CD4-positive, alpha-beta memory T cell (primary cell): ENCODE results near the gene ATXN1. TPM values are rescaled to one million over a fixed set of nuclear protein-coding genes. Genes with fewer than 3 reads are reported as not detected.

Experiments
- CTCF ChIA-PET: fragments of 350-600 bp; sonication (Branson Sonifier 250); formaldehyde crosslinking; loops from one replicate; lab custom pipeline; 2021; ENCODE audit warnings: inconsistent platforms; ENCODE audit not compliant: partially characterized antibody; lab: Charles Lee
- POLR2A ChIA-PET: fragments of 350-600 bp; sonication (Branson Sonifier 250); formaldehyde crosslinking; loops from one replicate; lab custom pipeline; 2021; ENCODE audit not compliant: partially characterized antibody; lab: Charles Lee
- DNase-seq, 5 donors: peaks; one replicate each; pipeline versions ENCODE4 v3.0.0 to v3.0.0-alpha.2; 2020 to 2022; ENCODE audit warnings: mixed read lengths in 1 of 5
- H3K27ac ChIP-seq: one replicate; pipeline ENCODE4 v1.7.0; 2013; ENCODE audit warnings: low read depth, low read length
- H3K27me3 ChIP-seq: 2 replicates; pipeline ENCODE4 v1.7.0; 2013; ENCODE audit warnings: mild to moderate bottlenecking, low read length, moderate library complexity; ENCODE audit not compliant: insufficient read depth
- H3K36me3 ChIP-seq: 2 replicates; pipeline ENCODE4 v1.7.0; 2013; ENCODE audit warnings: mild to moderate bottlenecking, low read length, moderate library complexity; ENCODE audit not compliant: insufficient read depth
- H3K4me1 ChIP-seq: 2 replicates; pipeline ENCODE4 v1.7.0; 2013; ENCODE audit warnings: mild to moderate bottlenecking, low read length, moderate library complexity; ENCODE audit not compliant: insufficient read depth
- H3K4me3 ChIP-seq, 2 donors: one replicate each; pipeline ENCODE4 v1.7.0; 2013; ENCODE audit warnings: low read length in 2 of 2, mild to moderate bottlenecking in 1 of 2
- H3K9me3 ChIP-seq, 2 donors: one replicate each; pipeline ENCODE4 v1.7.0; 2013; ENCODE audit warnings: low read length in 2 of 2, control low read depth in 1 of 2; ENCODE audit not compliant: control insufficient read depth in 1 of 2
- H3K27ac Mint-ChIP-seq, 7 donors: one replicate each; pipeline ENCODE4 v1.8.0; 2020 to 2021; ENCODE audit warnings: mixed read lengths in 7 of 7, mild to moderate bottlenecking in 6 of 7, inconsistent platforms in 3 of 7, moderate library complexity in 3 of 7
- H3K27me3 Mint-ChIP-seq, 2 donors: one replicate each; pipeline ENCODE4 v1.8.0; 2020 to 2021; ENCODE audit warnings: mixed read lengths in 2 of 2
- H3K36me3 Mint-ChIP-seq, 2 donors: one replicate each; pipeline ENCODE4 v1.8.0; 2020 to 2021; ENCODE audit warnings: mixed read lengths in 2 of 2, inconsistent platforms in 1 of 2, mild to moderate bottlenecking in 1 of 2
- H3K4me1 Mint-ChIP-seq, 4 donors: one replicate each; pipeline ENCODE4 v1.8.0; 2020 to 2021; ENCODE audit warnings: mixed read lengths in 4 of 4, mild to moderate bottlenecking in 1 of 4
- H3K4me3 Mint-ChIP-seq, 8 donors: one replicate each; pipeline ENCODE4 v1.8.0; 2020 to 2021; ENCODE audit warnings: mixed read lengths in 8 of 8, mild to moderate bottlenecking in 7 of 8, moderate library complexity in 6 of 8, inconsistent platforms in 3 of 8
- H3K9me3 Mint-ChIP-seq, 8 donors: one replicate each; pipeline ENCODE4 v1.8.0; 2020 to 2021; ENCODE audit warnings: mixed read lengths in 8 of 8, mild to moderate bottlenecking in 5 of 8, inconsistent platforms in 3 of 8, moderate library complexity in 1 of 8
- intact Hi-C: fragments of 100-400 bp; cut with micrococcal nuclease; formaldehyde crosslinking; loops from one replicate; pipeline ENCODE4 v1.15.1; 2023
- polyA plus RNA-seq, 2 donors: library from polyadenylated mRNA; unstranded; fragments of 300-500 nt; fragmentation: Illumina TruSeq; gene quantifications; one replicate each; pipeline ENCODE4 v1.2.3, GENCODE V29; 2021
- total RNA-seq, 2 experiments: library from RNA; stranded (reverse); gene quantifications; one replicate each; pipeline ENCODE4 v1.2.3, GENCODE V29; 2021

ATXN1 gene
- total and polyA plus RNA-seq, 4 experiments from 2014 or later: 10.5 to 97.4 (median 56.9) TPM

DNA sequence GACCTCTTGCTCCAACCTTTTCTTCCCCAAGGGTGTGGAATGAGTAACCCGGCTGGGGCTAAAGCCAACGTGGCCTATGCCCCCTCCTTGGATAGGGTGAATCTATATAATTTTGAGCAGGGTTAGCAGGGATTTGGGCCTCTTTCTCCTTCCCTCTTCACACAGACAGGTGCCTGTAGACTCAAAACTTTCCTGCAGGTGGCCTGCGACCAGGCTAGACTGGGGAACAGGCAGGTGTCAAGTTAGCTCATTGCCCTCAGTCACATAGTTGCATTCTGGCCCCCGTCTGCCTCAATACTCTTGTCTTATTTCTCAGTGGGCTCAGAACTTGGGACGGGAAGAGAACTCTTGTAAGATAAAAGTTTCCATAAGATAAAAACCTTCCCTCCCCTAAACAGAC is 243.0 kb downstream of the ATXN1 start:
- H3K36me3 ChIP-seq: peaks cover 13% of the 10 kb centered on the region

DNA sequence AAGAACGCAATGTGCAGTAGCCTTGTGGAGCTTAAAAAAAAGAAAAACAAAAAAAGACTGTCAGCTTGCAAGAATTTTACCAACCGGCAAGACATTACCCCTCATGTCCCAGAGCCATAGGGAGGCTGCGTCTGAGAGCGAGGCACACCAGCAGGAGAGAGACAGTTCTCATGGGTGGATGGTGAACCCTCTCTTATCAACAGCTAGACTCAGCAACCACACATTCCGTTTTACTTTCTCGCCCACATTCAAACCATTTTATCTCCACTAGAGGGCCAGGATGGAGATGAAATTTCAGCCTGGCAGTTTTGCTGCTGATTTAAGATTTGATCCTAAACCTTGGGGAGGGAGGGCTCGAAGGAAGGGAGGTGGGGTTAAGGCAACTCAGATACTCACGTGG is 247.0 kb downstream of the ATXN1 start:
- intact Hi-C loops: loop anchor here (1.0 to 5.0 kb wide), 2 partner anchors 182 to 197 kb away; no protein-coding TSS in a partner anchor
- POLR2A ChIA-PET: interaction anchor here (0.6 to 1.6 kb wide), 5 partner anchors 10 to 247 kb away, joined by 3 to 7 read pairs (median 4); partner anchors contain the start of gene ATXN1
- CTCF ChIA-PET: interaction anchor here (0.6 to 9.2 kb wide), 34 partner anchors 9 to 451 kb away, joined by 3 to 107 read pairs (median 4); partner anchors contain the start of gene ATXN1
- Mint-ChIP-seq H3K4me1 (peaks cover 53 to 73% (median 65%) of the 10 kb centered on the region in 4 donors), H3K27me3 (no peaks in the 10 kb centered on the region), H3K4me3 (peak overlapping the region in 4 of 8 donors; percentile 22 to 65 (median 34)), H3K36me3 (peaks cover 8 to 13% of the 10 kb centered on the region in 2 donors), H3K9me3 (peaks cover 0 to 1% (median 0%) of the 10 kb centered on the region in 8 donors), H3K27ac (peak overlapping the region; percentile 49 to 95 (median 85))
- Histone ChIP-seq H3K4me3 (no peak overlapping the region), H3K27me3 (no peaks in the 10 kb centered on the region), H3K4me1 (peaks cover 54% of the 10 kb centered on the region), H3K9me3 (no peaks in the 10 kb centered on the region), H3K27ac (no peak overlapping the region), H3K36me3 (no peaks in the 10 kb centered on the region)
- peak in 4 of 5 donors; percentile 39 to 48 (median 42) for DNase-seq

More for the DNA sequence above, 243.0 kb downstream of the ATXN1 start:
- intact Hi-C loops: no loop called here
- ChIA-PET CTCF (interaction anchor here (0.6 to 9.2 kb wide), 6 partner anchors 124 to 254 kb away, joined by 3 to 83 read pairs (median 3); no protein-coding TSS in a partner anchor), POLR2A (interaction anchor here (1.5 kb wide), 1 partner anchor 34 kb away, joined by 3 read pairs; no protein-coding TSS in a partner anchor)
- no peaks in the 10 kb centered on the region for H3K27me3 ChIP-seq
- peaks cover 0 to 4% (median 0%) of the 10 kb centered on the region in 8 donors for H3K9me3 Mint-ChIP-seq
- H3K27ac ChIP-seq: no peak overlapping the region
- no peak for DNase-seq
- peaks cover 28% of the 10 kb centered on the region for H3K4me1 ChIP-seq
- peaks cover 40 to 65% (median 50%) of the 10 kb centered on the region in 4 donors for H3K4me1 Mint-ChIP-seq
- no peaks in the 10 kb centered on the region for H3K9me3 ChIP-seq
- H3K27me3 Mint-ChIP-seq: no peaks in the 10 kb centered on the region
- no peak overlapping the region for H3K4me3 Mint-ChIP-seq
- no peak overlapping the region for H3K4me3 ChIP-seq
- H3K36me3 Mint-ChIP-seq: peaks cover 26 to 46% of the 10 kb centered on the region in 2 donors
- H3K27ac Mint-ChIP-seq: peak overlapping the region in 4 of 7 donors; percentile 8 to 76 (median 56)

DNA sequence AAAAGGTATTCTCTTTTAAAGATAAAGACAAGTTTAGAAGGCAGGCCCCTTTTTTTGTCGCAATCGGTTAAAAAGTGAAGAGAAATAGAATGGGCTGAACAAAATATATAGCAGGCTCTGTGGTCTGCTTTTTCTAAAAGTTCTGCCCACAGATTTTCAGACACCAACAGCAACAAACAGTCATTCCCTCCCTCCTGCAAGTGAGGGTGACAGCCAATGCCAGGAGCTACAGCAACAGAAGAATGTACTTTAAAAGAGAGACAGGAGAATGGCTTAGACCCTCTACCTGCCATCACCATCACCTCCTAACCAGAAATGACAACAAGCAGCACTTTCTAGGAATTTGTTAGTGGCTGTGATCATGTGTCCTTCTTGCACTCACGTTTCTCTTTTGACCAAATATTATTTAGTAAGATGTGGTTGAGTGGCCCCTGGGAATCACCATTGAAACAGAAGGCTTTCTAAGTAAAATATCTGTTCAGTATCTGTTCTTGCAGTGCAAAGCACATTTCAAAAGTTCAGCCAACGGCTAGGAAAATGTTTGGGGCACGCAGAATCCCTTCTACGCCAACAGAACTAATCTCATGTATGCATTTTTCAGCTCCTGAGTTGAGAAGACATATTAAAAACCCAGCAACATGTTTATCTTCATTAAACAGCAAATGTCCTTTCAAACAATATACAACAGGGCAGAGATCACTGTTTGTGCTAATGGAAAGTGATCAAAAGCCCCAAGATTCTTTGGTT is 248.5 kb downstream of the ATXN1 start:
- peaks cover 44% of the 10 kb centered on the region for H3K4me1 ChIP-seq
- H3K36me3 ChIP-seq: no peaks in the 10 kb centered on the region
- no peaks in the 10 kb centered on the region for H3K27me3 ChIP-seq
- peak overlapping the region in 1 of 8 donors; percentile 40 for H3K4me3 Mint-ChIP-seq
- no peaks in the 10 kb centered on the region for H3K9me3 Mint-ChIP-seq
- POLR2A ChIA-PET: interaction anchor here (1.0 to 4.9 kb wide), 5 partner anchors 9 to 250 kb away, joined by 4 to 44 read pairs (median 5); partner anchors contain the start of gene ATXN1
- DNase-seq: no peak
- peak overlapping the region; percentile 36 for H3K27ac ChIP-seq
- no peaks in the 10 kb centered on the region for H3K27me3 Mint-ChIP-seq
- peaks cover 0 to 8% of the 10 kb centered on the region in 2 donors for H3K36me3 Mint-ChIP-seq
- H3K4me3 ChIP-seq: no peak overlapping the region
- H3K27ac Mint-ChIP-seq: peak overlapping the region; percentile 75 to 95 (median 86)
- intact Hi-C loops: loop anchor here (5.0 kb wide), 1 partner anchor 180 kb away; no protein-coding TSS in a partner anchor
- H3K4me1 Mint-ChIP-seq: peaks cover 43 to 58% (median 51%) of the 10 kb centered on the region in 4 donors
- H3K9me3 ChIP-seq: no peaks in the 10 kb centered on the region
- CTCF ChIA-PET: interaction anchor here (0.7 to 9.2 kb wide), 37 partner anchors 8 to 283 kb away, joined by 3 to 107 read pairs (median 8); partner anchors contain the start of gene ATXN1

DNA sequence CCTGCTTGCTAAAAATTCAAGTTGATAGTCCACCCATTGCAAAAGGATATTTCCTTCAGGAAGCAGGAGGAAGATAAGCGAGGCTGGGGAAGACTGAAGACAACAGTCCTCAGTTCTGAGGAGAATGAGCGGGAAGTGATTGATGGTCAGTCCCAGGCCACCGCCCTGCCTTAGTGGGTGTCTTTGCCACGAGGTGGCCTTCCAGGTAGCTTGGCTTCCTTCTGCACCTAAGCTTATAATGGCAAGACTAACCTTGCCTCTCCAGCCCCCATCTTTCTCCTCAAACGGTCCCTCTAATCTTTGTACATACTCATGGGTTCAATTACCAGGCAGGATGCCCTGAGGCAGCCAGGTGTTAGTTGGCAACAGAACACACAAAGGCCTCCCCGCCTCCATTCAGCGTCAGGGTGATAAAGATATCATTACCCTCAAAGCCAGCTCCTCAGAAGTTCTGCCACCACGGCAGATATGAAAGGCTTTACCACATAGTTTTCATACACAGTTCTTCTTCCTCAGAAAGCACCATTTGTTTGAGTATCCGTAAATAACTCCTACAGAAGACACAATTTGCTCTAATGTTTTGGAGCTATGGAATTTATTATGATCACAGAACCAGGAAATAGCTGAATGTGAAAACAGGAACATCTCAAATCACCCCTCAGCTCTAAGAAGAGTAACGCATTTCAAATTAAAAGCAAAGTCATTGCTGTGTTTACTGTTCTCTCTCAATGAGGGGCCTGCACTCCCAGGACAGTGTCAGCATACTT is 249.4 kb downstream of the ATXN1 start:
- H3K4me3 Mint-ChIP-seq: peak overlapping the region in 6 of 8 donors; percentile 23 to 67 (median 36)
- DNase-seq: peak; percentile 43 to 68 (median 54)
- POLR2A ChIA-PET: interaction anchor here (0.8 to 4.9 kb wide), 7 partner anchors 102 to 251 kb away, joined by 3 to 44 read pairs (median 4); partner anchors contain the start of gene ATXN1

DNA sequence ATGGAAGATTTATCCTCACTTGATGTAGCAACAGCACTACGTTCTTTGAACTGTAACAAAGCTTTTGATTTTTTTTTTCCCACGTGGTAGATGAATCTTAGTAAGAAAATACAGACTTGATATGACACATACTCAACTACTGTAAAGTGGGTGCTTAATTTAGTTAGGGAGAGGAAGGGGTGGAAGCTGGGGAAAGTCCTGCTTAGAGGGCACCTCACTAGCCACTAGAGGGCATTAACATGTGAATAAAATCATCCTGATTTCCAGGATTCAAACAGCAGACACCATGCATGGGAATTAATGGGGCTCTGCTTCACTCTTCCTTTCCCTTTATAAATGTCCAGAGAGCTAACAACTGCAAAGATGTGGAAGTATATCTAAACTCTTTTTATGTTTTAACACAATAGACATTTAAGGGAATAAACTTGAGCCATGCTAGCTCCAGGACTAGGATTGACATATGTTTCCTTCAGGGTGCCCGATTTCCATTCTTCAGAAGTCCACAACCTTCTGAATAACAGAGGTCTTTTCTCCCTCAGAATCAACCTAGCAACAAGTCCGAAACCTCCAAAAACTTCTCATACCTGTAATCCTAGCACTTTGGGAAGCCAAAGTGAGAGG is 250.1 kb downstream of the ATXN1 start:
- H3K27me3 ChIP-seq: no peaks in the 10 kb centered on the region
- CTCF ChIA-PET: interaction anchor here (0.7 to 9.2 kb wide), 43 partner anchors 9 to 454 kb away, joined by 3 to 107 read pairs (median 6); partner anchors contain the start of gene ATXN1
- Mint-ChIP-seq H3K9me3 (no peaks in the 10 kb centered on the region), H3K4me3 (peak overlapping the region in 1 of 8 donors; percentile 40), H3K27me3 (no peaks in the 10 kb centered on the region), H3K27ac (peak overlapping the region; percentile 20 to 95 (median 68)), H3K36me3 (peaks cover 0 to 8% of the 10 kb centered on the region in 2 donors), H3K4me1 (peaks cover 38 to 54% (median 47%) of the 10 kb centered on the region in 4 donors)
- POLR2A ChIA-PET: interaction anchor here (0.6 to 4.9 kb wide), 9 partner anchors 89 to 252 kb away, joined by 3 to 44 read pairs (median 3); partner anchors contain the start of gene ATXN1
- no peak overlapping the region for H3K4me3 ChIP-seq
- peak in 1 of 5 donors; percentile 16 for DNase-seq
- intact Hi-C loops: loop anchor here (1.0 to 5.0 kb wide), 2 partner anchors 179 to 250 kb away; partner anchors contain the start of gene ATXN1
- no peak overlapping the region for H3K27ac ChIP-seq
- no peaks in the 10 kb centered on the region for H3K9me3 ChIP-seq
- H3K36me3 ChIP-seq: no peaks in the 10 kb centered on the region
- peaks cover 40% of the 10 kb centered on the region for H3K4me1 ChIP-seq

More for the DNA sequence above, 249.4 kb downstream of the ATXN1 start:
- H3K27me3 ChIP-seq: no peaks in the 10 kb centered on the region
- H3K9me3 ChIP-seq: no peaks in the 10 kb centered on the region
- H3K4me3 ChIP-seq: no peak overlapping the region
- Mint-ChIP-seq H3K27me3 (no peaks in the 10 kb centered on the region), H3K4me1 (peaks cover 38 to 51% (median 46%) of the 10 kb centered on the region in 4 donors), H3K9me3 (no peaks in the 10 kb centered on the region), H3K36me3 (peaks cover 0 to 8% of the 10 kb centered on the region in 2 donors), H3K27ac (peak overlapping the region; percentile 75 to 96 (median 89))
- H3K27ac ChIP-seq: peak overlapping the region; percentile 36
- intact Hi-C loops: loop anchor here (1.0 to 5.0 kb wide), 2 partner anchors 180 to 249 kb away; partner anchors contain the start of gene ATXN1
- H3K36me3 ChIP-seq: no peaks in the 10 kb centered on the region
- peaks cover 40% of the 10 kb centered on the region for H3K4me1 ChIP-seq
- CTCF ChIA-PET: interaction anchor here (0.7 to 9.2 kb wide), 42 partner anchors 9 to 453 kb away, joined by 3 to 107 read pairs (median 6); partner anchors contain the start of gene ATXN1

DNA sequence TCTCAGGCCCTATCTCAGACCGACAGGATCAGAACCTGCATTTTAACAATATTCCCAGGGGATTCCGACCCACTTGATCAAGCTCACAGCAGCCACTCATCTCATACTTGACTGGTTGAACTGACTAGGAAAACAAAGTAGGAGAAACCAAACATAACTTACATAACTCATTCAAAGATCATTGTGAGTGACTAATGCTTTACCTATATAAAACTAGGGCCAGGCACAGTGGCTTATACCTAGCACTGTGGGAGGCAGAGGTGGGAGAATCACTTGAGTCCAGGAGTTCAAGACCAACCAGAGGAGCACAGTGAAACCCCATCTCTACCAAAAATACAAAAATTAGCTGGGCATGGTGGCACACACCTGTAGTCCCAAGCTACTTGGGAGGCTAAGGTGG is 251.0 kb downstream of the ATXN1 start:
- Histone ChIP-seq H3K9me3 (no peaks in the 10 kb centered on the region), H3K36me3 (no peaks in the 10 kb centered on the region), H3K4me3 (no peak overlapping the region), H3K4me1 (peaks cover 41% of the 10 kb centered on the region), H3K27me3 (no peaks in the 10 kb centered on the region), H3K27ac (no peak overlapping the region)
- H3K9me3 Mint-ChIP-seq: no peaks in the 10 kb centered on the region
- H3K36me3 Mint-ChIP-seq: peaks cover 0 to 8% of the 10 kb centered on the region in 2 donors
- no peaks in the 10 kb centered on the region for H3K27me3 Mint-ChIP-seq
- ChIA-PET CTCF (interaction anchor here (0.9 to 9.2 kb wide), 32 partner anchors 10 to 455 kb away, joined by 3 to 107 read pairs (median 8); partner anchors contain the start of gene ATXN1), POLR2A (interaction anchor here (1.3 to 4.9 kb wide), 2 partner anchors 233 to 252 kb away, joined by 3 to 44 read pairs; partner anchors contain the start of gene ATXN1)
- peaks cover 38 to 61% (median 50%) of the 10 kb centered on the region in 4 donors for H3K4me1 Mint-ChIP-seq
- intact Hi-C loops: loop anchor here (5.0 kb wide), 1 partner anchor 178 kb away; no protein-coding TSS in a partner anchor
- H3K4me3 Mint-ChIP-seq: no peak overlapping the region
- H3K27ac Mint-ChIP-seq: no peak overlapping the region
- no peak for DNase-seq
